K562 (cell line): ENCODE data around the gene IQGAP3.

ENCODE experiments used
- CBFB ChIP-seq: sonication (generic); formaldehyde crosslinking; IDR thresholded peaks from 2 replicates; pipeline ENCODE4 v1.4.0; 2020; ENCODE audit warnings: mild to moderate bottlenecking, missing genetic modification reagents
- RBM15 ChIP-seq: fragments of 200-400 bp; formaldehyde crosslinking; IDR thresholded peaks from 2 replicates; pipeline ENCODE4 v1.6.1; 2018; ENCODE audit warnings: mild to moderate bottlenecking, low read length, moderate library complexity; ENCODE audit not compliant: insufficient read depth
- RCOR1 ChIP-seq, 2 experiments: IDR thresholded peaks; 2 replicates each; pipeline ENCODE4 v1.6.1; 2012; ENCODE audit warnings: low read depth in 2 of 2, low read length in 2 of 2, borderline replicate concordance in 1 of 2, improper control_type of control experiment in 1 of 2
- RNF2 ChIP-seq: sonication (generic); IDR thresholded peaks from 2 replicates; pipeline ENCODE4 v1.6.1; 2016
- SETDB1 ChIP-seq: IDR thresholded peaks from one replicate; pipeline ENCODE4 v1.6.1; 2012; ENCODE audit warnings: low read length, control low read depth, inconsistent platforms
- TF ChIP-seq, protein P1 (sequence below): sonication (generic); formaldehyde crosslinking; IDR thresholded peaks from 2 replicates; pipeline ENCODE4 v1.8.1; 2022; ENCODE audit warnings: missing genetic modification reagents
- TF ChIP-seq, protein P2 (sequence below): fragments of 450-650 bp; formaldehyde crosslinking; IDR thresholded peaks from 2 replicates; pipeline ENCODE4 v1.4.0; 2020; ENCODE audit warnings: mild to moderate bottlenecking, moderate library complexity

DNA sequence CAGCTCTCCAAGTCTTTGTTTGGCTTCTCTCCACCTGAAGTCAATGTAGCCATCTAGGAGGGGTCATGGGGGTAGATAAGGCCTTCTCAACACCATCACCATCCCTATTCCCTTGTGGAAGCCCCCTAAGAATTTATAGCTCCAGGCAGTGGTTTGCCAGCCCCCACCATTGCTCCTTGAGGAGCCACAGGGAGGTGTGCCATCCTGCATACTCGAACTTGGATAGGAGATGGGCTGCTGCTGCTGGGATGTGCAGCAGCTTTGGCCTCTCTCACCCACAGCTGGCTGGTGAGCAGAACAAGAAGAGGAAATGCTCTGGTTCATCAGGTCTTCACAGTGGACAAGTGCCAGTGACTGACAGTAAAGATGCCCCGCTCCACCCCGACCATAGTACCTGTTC lies 24.1 kb upstream of the IQGAP3 start:
- TF ChIP-seq RCOR1 (IDR thresholded peaks at IDR 0.05; ENCODE audit: borderline replicate concordance in 1 of 2, low read depth in 2 of 2, low read length in 2 of 2) (no peak), CBFB (CRISPR knock-in tag) (no peak), SETDB1 (no peak), RBM15 (no peak), RNF2 (no peak)
- TF ChIP-seq, protein P1, sequence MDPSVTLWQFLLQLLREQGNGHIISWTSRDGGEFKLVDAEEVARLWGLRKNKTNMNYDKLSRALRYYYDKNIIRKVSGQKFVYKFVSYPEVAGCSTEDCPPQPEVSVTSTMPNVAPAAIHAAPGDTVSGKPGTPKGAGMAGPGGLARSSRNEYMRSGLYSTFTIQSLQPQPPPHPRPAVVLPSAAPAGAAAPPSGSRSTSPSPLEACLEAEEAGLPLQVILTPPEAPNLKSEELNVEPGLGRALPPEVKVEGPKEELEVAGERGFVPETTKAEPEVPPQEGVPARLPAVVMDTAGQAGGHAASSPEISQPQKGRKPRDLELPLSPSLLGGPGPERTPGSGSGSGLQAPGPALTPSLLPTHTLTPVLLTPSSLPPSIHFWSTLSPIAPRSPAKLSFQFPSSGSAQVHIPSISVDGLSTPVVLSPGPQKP (CRISPR knock-in tag), result no peak
- TF ChIP-seq, protein P2, sequence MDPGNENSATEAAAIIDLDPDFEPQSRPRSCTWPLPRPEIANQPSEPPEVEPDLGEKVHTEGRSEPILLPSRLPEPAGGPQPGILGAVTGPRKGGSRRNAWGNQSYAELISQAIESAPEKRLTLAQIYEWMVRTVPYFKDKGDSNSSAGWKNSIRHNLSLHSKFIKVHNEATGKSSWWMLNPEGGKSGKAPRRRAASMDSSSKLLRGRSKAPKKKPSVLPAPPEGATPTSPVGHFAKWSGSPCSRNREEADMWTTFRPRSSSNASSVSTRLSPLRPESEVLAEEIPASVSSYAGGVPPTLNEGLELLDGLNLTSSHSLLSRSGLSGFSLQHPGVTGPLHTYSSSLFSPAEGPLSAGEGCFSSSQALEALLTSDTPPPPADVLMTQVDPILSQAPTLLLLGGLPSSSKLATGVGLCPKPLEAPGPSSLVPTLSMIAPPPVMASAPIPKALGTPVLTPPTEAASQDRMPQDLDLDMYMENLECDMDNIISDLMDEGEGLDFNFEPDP (CRISPR knock-in tag), result no peak
